NCI-H524 (cell line): Measurements from ENCODE around the gene ACBD4.

Experiments
- DNase-seq, 2 experiments: peaks; one replicate each; lab custom pipeline; 2025; lab: John Stamatoyannopoulos, UW

Gene ACBD4, protein sequence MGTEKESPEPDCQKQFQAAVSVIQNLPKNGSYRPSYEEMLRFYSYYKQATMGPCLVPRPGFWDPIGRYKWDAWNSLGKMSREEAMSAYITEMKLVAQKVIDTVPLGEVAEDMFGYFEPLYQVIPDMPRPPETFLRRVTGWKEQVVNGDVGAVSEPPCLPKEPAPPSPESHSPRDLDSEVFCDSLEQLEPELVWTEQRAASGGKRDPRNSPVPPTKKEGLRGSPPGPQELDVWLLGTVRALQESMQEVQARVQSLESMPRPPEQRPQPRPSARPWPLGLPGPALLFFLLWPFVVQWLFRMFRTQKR

DNA sequence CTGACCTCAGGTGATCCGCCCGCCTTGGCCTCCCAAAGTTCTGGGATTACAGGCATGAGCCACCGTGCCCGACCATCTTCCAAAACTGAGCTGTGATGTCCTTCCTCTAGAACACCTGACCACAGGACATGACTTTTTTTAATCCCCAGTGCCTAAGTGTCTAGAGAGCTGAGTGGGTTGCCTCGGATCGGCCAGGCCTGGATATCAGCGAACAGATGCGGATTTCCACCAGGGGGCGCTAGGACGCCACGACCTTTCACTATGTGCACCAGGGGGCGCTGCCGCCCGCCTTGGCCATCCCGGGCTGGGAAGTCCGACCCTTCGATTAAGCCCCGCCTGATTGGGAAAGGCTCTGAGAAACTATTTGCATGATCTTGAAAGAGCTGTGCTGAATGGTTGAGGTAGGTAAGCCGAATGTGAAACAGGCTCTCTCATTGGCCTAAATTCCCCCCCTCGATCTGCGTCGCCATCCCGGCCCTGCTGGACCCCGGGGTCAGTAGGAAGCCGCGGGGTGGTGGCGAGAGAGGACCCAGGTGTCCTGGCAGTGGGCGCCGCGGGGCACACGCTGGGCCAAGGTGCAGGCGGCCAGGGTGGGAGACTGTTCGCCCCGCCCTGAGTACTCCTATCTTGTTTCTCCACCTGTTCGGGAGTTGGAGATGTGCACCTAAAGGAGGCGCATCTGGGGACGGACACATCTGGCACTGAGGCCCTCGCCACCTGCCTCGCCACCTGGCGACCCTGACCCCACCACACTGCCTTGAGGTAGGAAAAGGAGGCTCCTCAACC, at the start of gene ACBD4:
TSS of gene ACBD4 (plus strand) at position 496 of the 786 bp plus-strand sequence. CDS start 458 bp downstream, outside the sequence.
- DNase-seq = peak; percentile 98 to 99

GRCh38 chr17:45086391-45086790, 49.1 kb upstream of the ACBD4 start:
- no peak for DNase-seq

GRCh38 chr17:45086865-45087503, 48.5 kb upstream of the ACBD4 start:
- DNase-seq = no peak

GRCh38 chr17:45087504-45087975, 47.9 kb upstream of the ACBD4 start:
- no peak for DNase-seq

- DNase-seq = no peak
Observed at GRCh38 chr17:45087978-45088377, 47.5 kb upstream of the ACBD4 start.

- no peak for DNase-seq
Observed at GRCh38 chr17:45088741-45089140, 46.7 kb upstream of the ACBD4 start.

DNA sequence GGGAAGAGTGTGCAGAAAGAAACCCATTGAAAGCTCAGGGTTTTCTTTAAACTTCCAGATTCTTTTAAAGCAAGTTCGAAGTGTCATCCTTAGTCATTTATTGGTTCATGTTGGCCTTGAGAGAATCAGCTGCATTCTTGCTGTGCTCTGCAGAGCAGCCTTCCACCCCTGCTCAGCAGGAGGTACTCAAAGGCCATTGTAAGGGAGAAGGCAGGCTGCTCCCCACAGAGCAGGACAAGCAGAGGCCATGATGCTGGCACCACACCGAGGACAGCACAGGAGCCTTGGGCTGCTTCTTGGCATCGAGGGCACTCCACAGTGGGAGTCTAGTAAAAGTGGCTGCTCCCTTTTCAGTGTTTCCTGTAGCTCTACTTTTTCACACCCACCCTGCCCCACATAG, 44.8 kb upstream of the ACBD4 start:
- no peak for DNase-seq

DNA sequence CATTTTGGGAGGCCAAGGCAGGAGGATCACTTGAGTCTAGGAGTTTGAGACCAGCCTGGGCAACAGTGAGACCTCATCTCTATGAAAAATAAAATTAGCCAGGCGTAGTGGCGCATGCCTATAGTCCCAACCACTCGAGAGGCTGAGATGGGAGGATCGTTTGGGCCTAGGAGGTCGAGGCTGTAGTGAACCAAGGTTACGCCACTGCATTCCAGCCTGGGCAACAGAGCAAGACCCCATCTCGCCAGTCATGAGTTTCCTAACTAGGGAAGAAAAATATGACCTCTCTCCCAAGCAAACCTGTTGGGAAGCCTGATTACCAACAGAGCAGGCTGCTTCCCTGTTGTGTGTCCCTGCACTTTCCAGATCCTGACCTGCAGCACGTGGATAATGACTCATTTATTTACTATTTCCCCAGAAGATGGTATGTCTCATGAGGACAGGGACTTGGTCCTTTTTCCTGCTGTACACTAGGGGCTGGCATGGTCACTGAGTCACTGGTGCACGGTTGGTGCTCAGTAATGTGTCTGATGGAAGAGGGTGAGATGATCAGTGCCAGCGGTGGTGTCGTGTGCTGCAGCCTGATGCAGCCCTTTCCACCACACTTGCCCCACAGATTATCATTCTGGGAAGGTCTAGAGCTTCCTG, 43.6 kb upstream of the ACBD4 start:
- no peak for DNase-seq

DNA sequence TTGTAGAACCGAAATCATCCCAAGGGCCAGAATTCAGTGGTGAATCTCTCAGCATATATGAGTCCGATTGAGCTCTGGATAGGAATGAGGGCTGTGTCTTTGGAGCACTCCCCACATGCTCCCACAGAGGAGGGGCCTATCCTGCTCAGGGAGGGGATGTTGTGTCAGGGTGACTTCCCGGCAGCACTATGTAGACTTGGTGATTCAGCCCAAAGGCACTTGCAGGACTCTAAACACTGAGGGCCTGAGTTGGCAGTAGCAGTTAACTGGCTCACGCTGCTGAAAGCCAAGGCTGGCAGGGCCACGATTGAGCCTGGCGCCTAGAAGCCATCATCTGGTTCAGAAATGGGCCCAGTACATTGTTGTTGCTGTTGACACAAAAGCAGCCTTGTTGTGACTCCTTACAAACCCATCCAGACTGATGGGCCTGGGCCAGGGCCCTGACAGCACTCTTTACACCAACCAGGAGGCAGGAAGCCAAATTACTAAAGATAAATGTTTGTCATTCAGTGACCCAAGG, 42.5 kb upstream of the ACBD4 start:
- DNase-seq = no peak

GRCh38 chr17:45093444-45094110, 41.9 kb upstream of the ACBD4 start:
- no peak for DNase-seq

DNA sequence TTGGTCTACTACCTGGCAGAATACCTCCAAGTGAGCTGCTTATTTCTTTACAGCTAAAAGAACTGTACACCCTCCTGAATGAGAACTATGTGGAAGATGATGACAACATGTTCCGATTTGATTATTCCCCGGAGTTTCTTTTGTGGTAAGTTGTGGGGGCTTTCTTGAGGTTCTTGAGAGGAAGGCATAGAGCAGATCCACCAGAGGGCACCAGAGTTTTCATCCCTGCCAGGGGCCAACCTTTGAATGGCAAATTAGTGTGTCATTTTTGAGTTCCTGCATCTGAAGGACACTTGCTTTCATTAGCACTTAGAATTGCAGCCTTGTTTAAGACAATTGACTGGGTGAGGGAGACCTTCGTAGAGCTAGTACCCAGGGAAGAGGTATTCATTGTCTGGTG, 39.3 kb upstream of the ACBD4 start:
- DNase-seq = peak in 1 of 2 experiments; percentile 50

- no peak for DNase-seq
Observed at GRCh38 chr17:45096926-45097325, 38.6 kb upstream of the ACBD4 start.

DNA sequence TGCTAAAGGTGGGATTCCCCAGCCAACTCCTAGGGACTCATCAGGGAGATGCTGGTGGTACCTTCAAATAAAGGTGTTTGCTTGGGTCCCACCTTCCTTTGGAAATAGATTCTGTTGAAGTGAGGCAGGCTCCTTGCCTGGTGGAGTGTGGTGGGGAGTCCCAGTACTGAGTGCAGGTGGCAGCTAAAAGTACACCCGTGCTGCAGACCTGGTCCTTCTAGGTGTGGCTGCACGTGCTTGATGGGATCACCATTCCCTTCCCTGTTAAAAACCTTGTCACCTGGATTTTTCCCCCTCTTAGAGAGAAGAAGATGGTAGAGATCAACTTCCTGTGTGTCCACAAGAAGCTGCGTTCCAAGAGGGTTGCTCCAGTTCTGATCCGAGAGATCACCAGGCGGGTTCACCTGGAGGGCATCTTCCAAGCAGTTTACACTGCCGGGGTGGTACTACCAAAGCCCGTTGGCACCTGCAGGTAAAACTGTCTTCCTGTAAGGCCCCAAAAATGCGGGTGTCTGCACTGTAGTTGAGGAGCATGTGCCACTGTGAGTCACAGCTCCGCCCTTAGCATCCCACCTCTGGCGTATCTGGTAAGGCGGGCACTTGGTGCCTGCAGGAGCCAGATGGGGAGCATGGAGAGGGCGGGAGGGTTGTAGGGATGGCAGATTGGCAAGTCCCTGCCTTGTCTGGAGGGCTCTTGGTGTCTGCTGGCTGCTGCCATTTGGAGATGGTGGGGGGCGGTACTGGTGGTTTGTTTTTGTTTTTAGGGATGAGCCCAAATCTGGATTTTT, 37.2 kb upstream of the ACBD4 start:
- DNase-seq = peak; percentile 87 to 95

GRCh38 chr17:45098869-45099616, 36.4 kb upstream of the ACBD4 start:
- DNase-seq = peak; percentile 76 to 89

- no peak for DNase-seq
Observed at GRCh38 chr17:45101546-45101882, 34.0 kb upstream of the ACBD4 start.

GRCh38 chr17:45101883-45102811, 33.3 kb upstream of the ACBD4 start:
- DNase-seq = no peak

DNA sequence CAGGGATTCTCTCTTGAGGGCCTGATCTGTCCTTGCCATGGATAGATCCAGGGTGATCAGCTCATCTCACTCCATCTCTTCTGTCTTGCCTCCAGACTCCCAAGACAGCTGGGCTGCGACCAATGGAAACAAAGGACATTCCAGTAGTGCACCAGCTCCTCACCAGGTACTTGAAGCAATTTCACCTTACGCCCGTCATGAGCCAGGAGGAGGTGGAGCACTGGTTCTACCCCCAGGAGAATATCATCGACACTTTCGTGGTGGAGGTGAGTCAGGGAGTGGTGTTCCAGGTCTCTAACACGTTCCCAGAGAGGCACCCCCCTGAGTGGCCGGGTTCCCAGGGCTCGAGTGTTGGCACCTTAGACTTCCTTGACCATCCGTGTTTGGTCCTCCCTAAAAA, 32.6 kb upstream of the ACBD4 start:
- DNase-seq = no peak

GRCh38 chr17:45103269-45103795, 32.2 kb upstream of the ACBD4 start:
- DNase-seq = no peak

DNA sequence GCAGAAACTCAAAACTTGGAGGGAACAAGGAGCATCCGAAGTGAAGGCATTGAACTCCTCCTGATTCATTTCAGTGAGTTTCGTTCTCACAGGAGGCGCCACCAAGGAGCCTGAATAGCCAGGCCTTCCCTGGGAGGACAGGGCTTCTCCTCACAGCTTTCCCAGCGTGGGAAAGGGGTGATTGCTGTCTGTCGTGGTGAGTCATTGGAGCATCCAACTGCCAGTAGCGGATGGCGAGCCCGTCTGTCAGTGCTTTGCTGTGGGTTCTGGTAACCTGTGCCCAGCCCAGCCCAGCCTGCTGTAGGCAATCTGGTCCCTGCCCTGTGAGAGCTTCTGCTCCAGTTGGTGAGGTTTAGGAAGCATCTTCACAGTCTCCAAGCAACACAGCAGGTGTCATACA, 31.5 kb upstream of the ACBD4 start:
- DNase-seq = no peak
